ENCODE data around the gene PSD4.

DNA sequence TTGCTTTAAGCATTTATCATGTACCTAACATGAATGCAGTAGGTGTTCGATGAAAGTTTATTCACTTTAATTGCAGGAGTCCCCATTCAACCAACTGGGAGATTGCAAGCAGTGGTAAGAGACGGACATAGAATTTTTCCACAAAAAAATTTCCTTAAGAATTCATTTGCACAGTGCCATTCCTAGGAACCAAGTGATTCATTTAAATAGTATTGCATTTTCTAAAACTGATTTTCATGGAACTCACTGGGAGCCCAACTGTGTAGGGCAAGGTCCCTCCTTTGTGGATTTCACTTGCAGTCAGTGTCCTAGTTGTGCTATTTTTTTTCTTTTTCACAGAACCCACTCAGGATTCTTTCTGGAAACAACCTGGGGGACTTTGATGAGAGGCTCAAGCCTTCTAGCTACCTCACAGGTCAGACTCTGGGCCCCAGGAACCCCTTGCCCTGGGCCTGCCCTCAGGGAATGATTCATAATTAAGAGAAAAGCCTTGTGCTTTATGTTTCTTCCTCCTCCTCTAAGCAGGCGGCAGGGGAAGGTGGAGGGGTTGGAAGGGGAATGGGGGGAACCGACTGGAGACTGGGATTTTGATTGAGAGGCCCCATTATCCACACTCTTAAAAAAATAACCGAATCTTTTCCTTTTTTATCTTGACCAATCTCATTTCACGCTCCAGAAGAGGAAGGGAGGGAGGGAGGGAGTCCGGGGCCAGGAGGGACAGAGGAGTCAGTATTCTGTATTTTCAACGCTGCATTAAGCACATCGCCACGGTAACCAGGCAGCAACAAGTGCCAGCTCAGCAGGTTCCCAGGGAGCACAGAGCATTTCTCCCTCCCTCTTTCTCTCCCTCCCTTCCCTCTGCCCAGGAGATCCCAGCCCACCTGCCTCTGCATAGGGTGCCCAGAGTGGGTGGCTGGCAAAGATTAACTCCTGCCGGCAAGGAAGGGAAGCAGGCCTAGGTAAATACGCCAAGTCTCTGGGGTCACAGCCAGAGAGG is 51.8 kb downstream of the PSD4 start:
- TF ChIP-seq POLR2AphosphoS5 (IDR thresholded peaks at IDR 0.05; ENCODE audit: low read depth, low read length) (no peak), POLR2A (IDR thresholded peaks at IDR 0.05; ENCODE audit: low read depth, low read length) (no peak), TAF1 (IDR thresholded peaks at IDR 0.05; ENCODE audit: borderline replicate concordance, low read depth, low read length) (no peak)
